Endothelial cell of umbilical vein (primary cell): ENCODE data around the gene CENPB.

Experiments used
- EZH2 ChIP-seq: IDR thresholded peaks from 2 replicates; pipeline ENCODE4 v1.6.1; 2012; ENCODE audit warnings: borderline replicate concordance, low read depth, mild to moderate bottlenecking, moderate library complexity, low read length, inconsistent platforms; ENCODE audit not compliant: severe bottlenecking
- GATA2 ChIP-seq: IDR thresholded peaks from 2 replicates; pipeline ENCODE4 v1.7.0; 2011; ENCODE audit warnings: low read depth, mild to moderate bottlenecking, moderate library complexity, mixed read lengths, low read length; ENCODE audit not compliant: insufficient read length, insufficient read depth
- JUN ChIP-seq: IDR thresholded peaks from 2 replicates; pipeline ENCODE4 v1.6.1; 2011; ENCODE audit warnings: borderline replicate concordance, low read depth; ENCODE audit not compliant: insufficient read length, insufficient read depth
- MYC ChIP-seq: IDR thresholded peaks from one replicate; pipeline ENCODE4 v1.6.1; 2011; ENCODE audit warnings: mild to moderate bottlenecking, low read depth, low read length
- POLR2A ChIP-seq: IDR thresholded peaks from 2 replicates; pipeline ENCODE4 v1.6.1; 2012; ENCODE audit warnings: low read depth, mild to moderate bottlenecking, control low read depth, low read length
- POLR2AphosphoS5 ChIP-seq: IDR thresholded peaks from 2 replicates; pipeline ENCODE4 v1.6.1; 2012; ENCODE audit warnings: low read depth, mild to moderate bottlenecking, control low read depth, low read length, moderate library complexity; ENCODE audit not compliant: insufficient read depth
- TF ChIP-seq, protein P1 (sequence below), 2 donors: IDR thresholded peaks; 1 replicate in 1 of 2; 2 replicates in 1 of 2; pipeline ENCODE4 v1.5.1; 2011; ENCODE audit warnings: low read length in 2 of 2, mild to moderate bottlenecking in 2 of 2, moderate library complexity in 2 of 2, control low read depth in 1 of 2, inconsistent platforms in 1 of 2, low read depth in 1 of 2; ENCODE audit not compliant: insufficient read depth in 1 of 2; ENCODE audit errors: extremely low read depth in 1 of 2
- TF ChIP-seq, protein P2 (sequence below): IDR thresholded peaks from 2 replicates; pipeline ENCODE4 v1.6.1; 2011; ENCODE audit not compliant: insufficient read depth, insufficient read length

DNA sequence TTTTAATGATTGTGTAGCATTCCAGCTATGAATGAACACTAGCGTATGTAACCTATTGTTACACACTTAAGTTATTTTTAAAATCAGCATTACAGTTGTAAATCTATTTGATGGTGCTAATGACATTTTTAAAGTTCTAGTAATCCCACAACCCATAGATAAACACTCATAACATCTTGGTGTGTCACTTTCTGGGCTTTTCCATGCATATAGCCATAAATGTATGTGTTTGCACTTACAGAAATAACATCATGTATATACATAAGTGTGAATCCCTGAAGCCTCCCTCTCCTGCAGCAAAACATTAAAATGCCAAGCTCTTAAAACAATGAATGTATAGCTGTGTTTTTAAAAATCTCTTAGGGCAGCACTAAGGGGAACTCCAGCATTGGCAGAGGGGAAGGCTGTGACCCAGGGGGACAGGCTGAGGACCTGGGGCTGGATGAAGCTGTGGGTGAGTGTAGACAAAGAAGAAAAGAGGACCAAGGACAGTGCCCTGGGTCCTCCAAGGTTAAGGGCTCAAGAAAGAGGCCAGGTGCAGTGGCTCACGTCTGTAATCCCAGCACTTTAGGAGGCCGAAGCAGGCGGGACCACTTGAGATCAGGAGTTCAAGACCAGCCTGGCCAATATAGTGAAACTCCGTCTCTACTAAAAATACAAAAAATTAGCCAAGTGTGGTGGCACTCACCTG, 929 bp upstream of the CENPB start:
- TF ChIP-seq, protein P1, sequence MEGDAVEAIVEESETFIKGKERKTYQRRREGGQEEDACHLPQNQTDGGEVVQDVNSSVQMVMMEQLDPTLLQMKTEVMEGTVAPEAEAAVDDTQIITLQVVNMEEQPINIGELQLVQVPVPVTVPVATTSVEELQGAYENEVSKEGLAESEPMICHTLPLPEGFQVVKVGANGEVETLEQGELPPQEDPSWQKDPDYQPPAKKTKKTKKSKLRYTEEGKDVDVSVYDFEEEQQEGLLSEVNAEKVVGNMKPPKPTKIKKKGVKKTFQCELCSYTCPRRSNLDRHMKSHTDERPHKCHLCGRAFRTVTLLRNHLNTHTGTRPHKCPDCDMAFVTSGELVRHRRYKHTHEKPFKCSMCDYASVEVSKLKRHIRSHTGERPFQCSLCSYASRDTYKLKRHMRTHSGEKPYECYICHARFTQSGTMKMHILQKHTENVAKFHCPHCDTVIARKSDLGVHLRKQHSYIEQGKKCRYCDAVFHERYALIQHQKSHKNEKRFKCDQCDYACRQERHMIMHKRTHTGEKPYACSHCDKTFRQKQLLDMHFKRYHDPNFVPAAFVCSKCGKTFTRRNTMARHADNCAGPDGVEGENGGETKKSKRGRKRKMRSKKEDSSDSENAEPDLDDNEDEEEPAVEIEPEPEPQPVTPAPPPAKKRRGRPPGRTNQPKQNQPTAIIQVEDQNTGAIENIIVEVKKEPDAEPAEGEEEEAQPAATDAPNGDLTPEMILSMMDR (IDR thresholded peaks at IDR 0.05; ENCODE audit: extremely low read depth in 1 of 2, insufficient read depth in 1 of 2, low read depth in 1 of 2, low read length in 2 of 2), result no peak
- TF ChIP-seq POLR2AphosphoS5 (no peak), POLR2A (no peak), EZH2 (no peak), JUN (no peak), MYC (no peak), GATA2 (no peak)
- TF ChIP-seq, protein P2, sequence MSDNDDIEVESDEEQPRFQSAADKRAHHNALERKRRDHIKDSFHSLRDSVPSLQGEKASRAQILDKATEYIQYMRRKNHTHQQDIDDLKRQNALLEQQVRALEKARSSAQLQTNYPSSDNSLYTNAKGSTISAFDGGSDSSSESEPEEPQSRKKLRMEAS, result no peak
